ENCODE measurements around the gene ZFP90.

ZFP90 gene

DNA sequence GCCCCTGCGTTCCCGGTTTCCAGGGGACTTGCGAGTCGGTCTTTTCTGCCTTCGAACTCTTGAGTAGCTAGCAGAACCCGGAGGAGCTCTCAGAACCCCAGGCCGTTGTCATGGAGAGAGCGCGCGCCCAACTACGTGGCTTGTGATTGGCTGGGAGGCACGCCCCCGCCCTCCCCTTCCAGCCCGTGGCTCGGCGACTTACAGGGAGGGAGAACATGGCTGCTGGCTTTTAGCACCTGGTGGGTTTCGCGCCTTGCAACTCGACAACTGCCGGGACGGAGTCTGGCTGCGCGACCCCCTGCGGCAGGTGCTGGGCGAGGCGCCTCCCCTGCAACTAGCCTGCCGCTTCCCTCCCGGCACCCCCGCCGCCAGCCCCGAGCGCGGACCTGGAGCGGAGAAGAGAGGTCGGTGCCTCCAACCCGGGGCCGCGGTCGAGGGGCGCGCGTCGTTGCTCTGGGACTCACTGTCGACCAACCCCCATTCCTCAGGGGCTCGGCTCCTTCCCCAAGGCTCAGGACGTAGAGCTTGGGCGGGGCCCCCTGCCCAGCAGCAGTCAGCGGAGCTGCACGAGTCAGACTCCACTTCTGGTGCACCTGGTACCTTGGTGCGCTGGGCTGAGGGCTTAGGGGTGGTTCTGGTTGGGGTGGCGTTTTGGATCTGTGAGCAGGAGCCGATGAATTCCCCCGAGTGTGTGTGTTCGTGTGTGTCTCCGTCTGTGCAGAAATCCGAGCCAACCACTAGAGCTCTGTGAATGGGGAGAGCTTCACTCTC is 9.0 kb upstream of the ZFP90 start:
- Histone ChIP-seq H4K20me1 (ENCODE audit: insufficient read depth, low read length) (no peaks in the 10 kb centered on the region), H3K9ac (ENCODE audit: low read length) (peak overlapping the region; percentile 62), H3K4me2 (ENCODE audit: low read length) (peak overlapping the region; percentile 80), H3K4me3 (ENCODE audit: low read length) (peak overlapping the region; percentile 82), H3K36me3 (replicated peaks; ENCODE audit: low read depth, low read length) (peaks cover 9% of the 10 kb centered on the region), H2AFZ (ENCODE audit: low read depth, low read length) (peak overlapping the region; percentile 78), H3K79me2 (ENCODE audit: low read length) (no peaks in the 10 kb centered on the region), H3K27me3 (ENCODE audit: low read depth, low read length) (no peaks in the 10 kb centered on the region), H3K9me3 (ENCODE audit: insufficient read depth, low read length) (no peaks in the 10 kb centered on the region; the same call in 1 of the 2 replicates), H3K27ac (ENCODE audit: low read length) (no peak overlapping the region), H3K4me1 (ENCODE audit: low read length) (peaks cover 19% of the 10 kb centered on the region)
- TF ChIP-seq, protein P1, sequence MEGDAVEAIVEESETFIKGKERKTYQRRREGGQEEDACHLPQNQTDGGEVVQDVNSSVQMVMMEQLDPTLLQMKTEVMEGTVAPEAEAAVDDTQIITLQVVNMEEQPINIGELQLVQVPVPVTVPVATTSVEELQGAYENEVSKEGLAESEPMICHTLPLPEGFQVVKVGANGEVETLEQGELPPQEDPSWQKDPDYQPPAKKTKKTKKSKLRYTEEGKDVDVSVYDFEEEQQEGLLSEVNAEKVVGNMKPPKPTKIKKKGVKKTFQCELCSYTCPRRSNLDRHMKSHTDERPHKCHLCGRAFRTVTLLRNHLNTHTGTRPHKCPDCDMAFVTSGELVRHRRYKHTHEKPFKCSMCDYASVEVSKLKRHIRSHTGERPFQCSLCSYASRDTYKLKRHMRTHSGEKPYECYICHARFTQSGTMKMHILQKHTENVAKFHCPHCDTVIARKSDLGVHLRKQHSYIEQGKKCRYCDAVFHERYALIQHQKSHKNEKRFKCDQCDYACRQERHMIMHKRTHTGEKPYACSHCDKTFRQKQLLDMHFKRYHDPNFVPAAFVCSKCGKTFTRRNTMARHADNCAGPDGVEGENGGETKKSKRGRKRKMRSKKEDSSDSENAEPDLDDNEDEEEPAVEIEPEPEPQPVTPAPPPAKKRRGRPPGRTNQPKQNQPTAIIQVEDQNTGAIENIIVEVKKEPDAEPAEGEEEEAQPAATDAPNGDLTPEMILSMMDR (IDR thresholded peaks at IDR 0.05; ENCODE audit: low read depth, low read length) = no peak
- TF ChIP-seq EZH2phosphoT487 (IDR thresholded peaks at IDR 0.05; ENCODE audit: low read depth) = no peak

DNA sequence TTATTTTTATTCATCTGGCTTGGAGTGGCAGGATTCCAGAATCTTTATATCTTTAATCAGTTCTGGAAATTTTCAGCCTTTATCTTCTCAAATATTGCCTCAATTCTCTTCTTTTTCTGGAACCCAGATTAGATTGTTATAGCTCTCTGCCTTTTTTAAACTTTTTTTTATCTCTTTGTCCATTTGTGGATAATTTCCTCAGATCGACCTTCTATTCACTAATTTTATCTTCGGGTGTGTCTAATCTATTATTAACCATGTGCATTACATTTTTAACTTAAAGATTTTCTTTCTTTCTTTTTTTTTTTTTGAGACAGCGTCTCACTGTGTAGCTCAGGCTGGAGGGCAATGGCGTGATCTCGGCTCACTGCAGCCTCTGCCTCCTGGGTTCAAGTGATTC is 5.2 kb upstream of the ZFP90 start:
- Histone ChIP-seq H3K4me3 (ENCODE audit: low read length) (no peak overlapping the region), H4K20me1 (ENCODE audit: insufficient read depth, low read length) (no peaks in the 10 kb centered on the region), H3K9me3 (ENCODE audit: insufficient read depth, low read length) (no peaks in the 10 kb centered on the region; the same call in 1 of the 2 replicates), H3K4me1 (ENCODE audit: low read length) (peaks cover 16% of the 10 kb centered on the region), H3K27ac (ENCODE audit: low read length) (no peak overlapping the region), H3K27me3 (ENCODE audit: low read depth, low read length) (no peaks in the 10 kb centered on the region), H3K9ac (ENCODE audit: low read length) (no peak overlapping the region), H3K79me2 (ENCODE audit: low read length) (no peaks in the 10 kb centered on the region), H2AFZ (ENCODE audit: low read depth, low read length) (no peak overlapping the region), H3K4me2 (ENCODE audit: low read length) (no peak overlapping the region), H3K36me3 (replicated peaks; ENCODE audit: low read depth, low read length) (peaks cover 14% of the 10 kb centered on the region)
- TF ChIP-seq EZH2phosphoT487 (IDR thresholded peaks at IDR 0.05; ENCODE audit: low read depth) = no peak
- TF ChIP-seq, protein P1 (IDR thresholded peaks at IDR 0.05; ENCODE audit: low read depth, low read length) = no peak

DNA sequence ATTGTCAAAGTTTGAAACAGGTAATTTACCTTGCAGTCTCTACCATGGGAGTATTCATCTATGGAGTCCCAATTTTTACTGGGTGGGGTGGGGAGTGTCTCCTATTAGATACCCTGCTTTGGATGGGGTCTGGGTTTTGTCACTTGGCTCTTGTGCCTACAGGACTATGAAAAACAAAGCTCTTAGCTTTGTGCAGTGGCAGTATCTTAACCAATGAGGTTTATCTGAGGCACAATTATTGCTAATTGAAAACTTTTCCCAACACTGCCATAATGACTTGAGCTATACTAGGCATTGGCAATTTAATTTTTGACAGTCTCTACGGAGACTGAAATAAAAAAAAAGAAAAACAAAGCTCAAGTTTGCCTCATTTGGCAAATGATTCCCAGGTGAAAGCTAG is 3.8 kb upstream of the ZFP90 start:
- no peak overlapping the region for H3K27ac ChIP-seq (ENCODE audit: low read length)
- H2AFZ ChIP-seq (ENCODE audit: low read depth, low read length) = no peak overlapping the region
- peaks cover 15% of the 10 kb centered on the region for H3K36me3 ChIP-seq (replicated peaks; ENCODE audit: low read depth, low read length)

DNA sequence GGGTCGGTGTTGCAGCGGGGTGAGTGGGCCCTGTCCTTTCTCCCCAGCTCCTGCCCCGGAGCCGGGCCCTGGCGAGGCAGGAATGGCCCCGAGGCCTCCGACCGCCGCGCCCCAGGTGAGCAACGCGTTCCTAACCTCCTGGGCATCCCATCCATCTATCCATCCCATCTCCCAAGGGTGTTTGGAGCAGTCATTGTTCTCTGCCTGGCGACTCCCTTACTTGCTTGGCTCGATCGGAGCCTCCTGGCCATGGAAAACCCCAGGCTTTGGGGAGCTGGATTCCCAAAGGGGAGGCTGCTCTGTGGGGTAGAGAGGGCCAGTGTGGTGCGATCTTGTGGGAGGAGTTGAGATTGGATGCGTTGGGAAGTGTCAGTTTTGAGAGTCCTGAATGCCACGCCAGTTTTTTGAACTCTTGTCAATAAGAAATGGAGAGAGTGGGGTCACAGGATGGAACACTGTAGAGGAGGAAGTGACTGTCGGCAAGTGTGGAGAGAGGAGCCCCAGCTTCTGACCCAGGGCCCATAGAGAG is 684 bp downstream of the ZFP90 start:
- H3K27ac ChIP-seq (ENCODE audit: low read length) = 0 out of 2 replicates have a peak overlapping the region, but pooled peaks have one; percentile 28
- H3K36me3 ChIP-seq (replicated peaks; ENCODE audit: low read depth, low read length) = peaks cover 34% of the 10 kb centered on the region
- peak overlapping the region; percentile 93 for H3K4me3 ChIP-seq (ENCODE audit: low read length)
- peaks cover 7% of the 10 kb centered on the region; the same call in 1 of the 2 replicates for H3K79me2 ChIP-seq (ENCODE audit: low read length)
- H3K9me3 ChIP-seq (ENCODE audit: insufficient read depth, low read length) = no peaks in the 10 kb centered on the region
- no peaks in the 10 kb centered on the region for H4K20me1 ChIP-seq (ENCODE audit: insufficient read depth, low read length)
- H3K9ac ChIP-seq (ENCODE audit: low read length) = peak overlapping the region; percentile 80
- no peaks in the 10 kb centered on the region for H3K27me3 ChIP-seq (ENCODE audit: low read depth, low read length)
- peaks cover 11% of the 10 kb centered on the region; the same call in 1 of the 2 replicates for H3K4me1 ChIP-seq (ENCODE audit: low read length)
- no peak for TF ChIP-seq EZH2phosphoT487 (IDR thresholded peaks at IDR 0.05; ENCODE audit: low read depth)
- TF ChIP-seq, protein P1 (IDR thresholded peaks at IDR 0.05; ENCODE audit: low read depth, low read length) = no peak
- H2AFZ ChIP-seq (ENCODE audit: low read depth, low read length) = no peak overlapping the region
- peak overlapping the region; percentile 99 for H3K4me2 ChIP-seq (ENCODE audit: low read length)

More for the DNA sequence above, 3.8 kb upstream of the ZFP90 start:
- H3K4me2 ChIP-seq (ENCODE audit: low read length) = no peak overlapping the region
- peaks cover 6% of the 10 kb centered on the region; the same call in 1 of the 2 replicates for H3K79me2 ChIP-seq (ENCODE audit: low read length)
- H3K27me3 ChIP-seq (ENCODE audit: low read depth, low read length) = no peaks in the 10 kb centered on the region
- H3K4me1 ChIP-seq (ENCODE audit: low read length) = peaks cover 15% of the 10 kb centered on the region; the same call in 1 of the 2 replicates
- H3K4me3 ChIP-seq (ENCODE audit: low read length) = no peak overlapping the region
- TF ChIP-seq, protein P1 (IDR thresholded peaks at IDR 0.05; ENCODE audit: low read depth, low read length) = no peak
- no peak for TF ChIP-seq EZH2phosphoT487 (IDR thresholded peaks at IDR 0.05; ENCODE audit: low read depth)
- no peak overlapping the region for H3K9ac ChIP-seq (ENCODE audit: low read length)
- H3K9me3 ChIP-seq (ENCODE audit: insufficient read depth, low read length) = no peaks in the 10 kb centered on the region; the same call in 1 of the 2 replicates
- H4K20me1 ChIP-seq (ENCODE audit: insufficient read depth, low read length) = no peaks in the 10 kb centered on the region
